HL-60 (cell line): ENCODE measurements around the gene PXDN.

Experiments used
- DNase-seq, 2 experiments: peaks; one replicate each; pipeline ENCODE4 v3.0.0-alpha.2; 2010 to 2020; ENCODE audit warnings: low read depth in 1 of 2, low spot score in 1 of 2
- H3K27ac ChIP-seq: fragments of 250-450 bp; sonication (Bioruptor Pico); replicated peaks from 2 replicates; pipeline ENCODE4 v1.5.1; 2020; ENCODE audit warnings: mild to moderate bottlenecking, moderate library complexity
- H3K27me3 ChIP-seq: fragments of 250-450 bp; sonication (Bioruptor Pico); 2 replicates; pipeline ENCODE4 v1.5.1; 2021; ENCODE audit warnings: mild to moderate bottlenecking, moderate library complexity; ENCODE audit not compliant: insufficient read depth, poor library complexity, severe bottlenecking
- H3K4me3 ChIP-seq: replicated peaks from 2 replicates; pipeline ENCODE4 v1.5.1; 2011; ENCODE audit warnings: mild to moderate bottlenecking, control low read depth, low read length; ENCODE audit not compliant: insufficient read depth
- GABPA ChIP-seq: IDR thresholded peaks from 2 replicates; pipeline ENCODE4 v1.6.1; 2012; ENCODE audit warnings: low read depth
- POLR2AphosphoS5 ChIP-seq: IDR thresholded peaks from 2 replicates; pipeline ENCODE4 v1.6.1; 2012; ENCODE audit warnings: low read depth
- SPI1 ChIP-seq: IDR thresholded peaks from 2 replicates; pipeline ENCODE4 v1.6.1; 2012; ENCODE audit warnings: low read depth, mild to moderate bottlenecking, borderline replicate concordance
- TF ChIP-seq, protein P1 (sequence below): IDR thresholded peaks from 2 replicates; pipeline ENCODE4 v1.6.1; 2012; ENCODE audit warnings: low read depth; ENCODE audit not compliant: insufficient replicate concordance
- TF ChIP-seq, protein P2 (sequence below): IDR thresholded peaks from one replicate; pipeline ENCODE4 v1.5.1; 2011; ENCODE audit warnings: low read length, control low read depth, inconsistent platforms; ENCODE audit not compliant: insufficient read depth

The PXDN gene

GRCh38 chr2:1614564-1614963 lies 129.8 kb downstream of the PXDN start:
- no peak for DNase-seq
- no peak overlapping the region for H3K27ac ChIP-seq
- TF ChIP-seq, protein P1, sequence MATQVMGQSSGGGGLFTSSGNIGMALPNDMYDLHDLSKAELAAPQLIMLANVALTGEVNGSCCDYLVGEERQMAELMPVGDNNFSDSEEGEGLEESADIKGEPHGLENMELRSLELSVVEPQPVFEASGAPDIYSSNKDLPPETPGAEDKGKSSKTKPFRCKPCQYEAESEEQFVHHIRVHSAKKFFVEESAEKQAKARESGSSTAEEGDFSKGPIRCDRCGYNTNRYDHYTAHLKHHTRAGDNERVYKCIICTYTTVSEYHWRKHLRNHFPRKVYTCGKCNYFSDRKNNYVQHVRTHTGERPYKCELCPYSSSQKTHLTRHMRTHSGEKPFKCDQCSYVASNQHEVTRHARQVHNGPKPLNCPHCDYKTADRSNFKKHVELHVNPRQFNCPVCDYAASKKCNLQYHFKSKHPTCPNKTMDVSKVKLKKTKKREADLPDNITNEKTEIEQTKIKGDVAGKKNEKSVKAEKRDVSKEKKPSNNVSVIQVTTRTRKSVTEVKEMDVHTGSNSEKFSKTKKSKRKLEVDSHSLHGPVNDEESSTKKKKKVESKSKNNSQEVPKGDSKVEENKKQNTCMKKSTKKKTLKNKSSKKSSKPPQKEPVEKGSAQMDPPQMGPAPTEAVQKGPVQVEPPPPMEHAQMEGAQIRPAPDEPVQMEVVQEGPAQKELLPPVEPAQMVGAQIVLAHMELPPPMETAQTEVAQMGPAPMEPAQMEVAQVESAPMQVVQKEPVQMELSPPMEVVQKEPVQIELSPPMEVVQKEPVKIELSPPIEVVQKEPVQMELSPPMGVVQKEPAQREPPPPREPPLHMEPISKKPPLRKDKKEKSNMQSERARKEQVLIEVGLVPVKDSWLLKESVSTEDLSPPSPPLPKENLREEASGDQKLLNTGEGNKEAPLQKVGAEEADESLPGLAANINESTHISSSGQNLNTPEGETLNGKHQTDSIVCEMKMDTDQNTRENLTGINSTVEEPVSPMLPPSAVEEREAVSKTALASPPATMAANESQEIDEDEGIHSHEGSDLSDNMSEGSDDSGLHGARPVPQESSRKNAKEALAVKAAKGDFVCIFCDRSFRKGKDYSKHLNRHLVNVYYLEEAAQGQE = no peak
- TF ChIP-seq SPI1 (no peak), GABPA (no peak), POLR2AphosphoS5 (no peak)
- TF ChIP-seq, protein P2, sequence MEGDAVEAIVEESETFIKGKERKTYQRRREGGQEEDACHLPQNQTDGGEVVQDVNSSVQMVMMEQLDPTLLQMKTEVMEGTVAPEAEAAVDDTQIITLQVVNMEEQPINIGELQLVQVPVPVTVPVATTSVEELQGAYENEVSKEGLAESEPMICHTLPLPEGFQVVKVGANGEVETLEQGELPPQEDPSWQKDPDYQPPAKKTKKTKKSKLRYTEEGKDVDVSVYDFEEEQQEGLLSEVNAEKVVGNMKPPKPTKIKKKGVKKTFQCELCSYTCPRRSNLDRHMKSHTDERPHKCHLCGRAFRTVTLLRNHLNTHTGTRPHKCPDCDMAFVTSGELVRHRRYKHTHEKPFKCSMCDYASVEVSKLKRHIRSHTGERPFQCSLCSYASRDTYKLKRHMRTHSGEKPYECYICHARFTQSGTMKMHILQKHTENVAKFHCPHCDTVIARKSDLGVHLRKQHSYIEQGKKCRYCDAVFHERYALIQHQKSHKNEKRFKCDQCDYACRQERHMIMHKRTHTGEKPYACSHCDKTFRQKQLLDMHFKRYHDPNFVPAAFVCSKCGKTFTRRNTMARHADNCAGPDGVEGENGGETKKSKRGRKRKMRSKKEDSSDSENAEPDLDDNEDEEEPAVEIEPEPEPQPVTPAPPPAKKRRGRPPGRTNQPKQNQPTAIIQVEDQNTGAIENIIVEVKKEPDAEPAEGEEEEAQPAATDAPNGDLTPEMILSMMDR = no peak
- no peaks in the 10 kb centered on the region for H3K27me3 ChIP-seq
- H3K4me3 ChIP-seq = no peak overlapping the region

DNA sequence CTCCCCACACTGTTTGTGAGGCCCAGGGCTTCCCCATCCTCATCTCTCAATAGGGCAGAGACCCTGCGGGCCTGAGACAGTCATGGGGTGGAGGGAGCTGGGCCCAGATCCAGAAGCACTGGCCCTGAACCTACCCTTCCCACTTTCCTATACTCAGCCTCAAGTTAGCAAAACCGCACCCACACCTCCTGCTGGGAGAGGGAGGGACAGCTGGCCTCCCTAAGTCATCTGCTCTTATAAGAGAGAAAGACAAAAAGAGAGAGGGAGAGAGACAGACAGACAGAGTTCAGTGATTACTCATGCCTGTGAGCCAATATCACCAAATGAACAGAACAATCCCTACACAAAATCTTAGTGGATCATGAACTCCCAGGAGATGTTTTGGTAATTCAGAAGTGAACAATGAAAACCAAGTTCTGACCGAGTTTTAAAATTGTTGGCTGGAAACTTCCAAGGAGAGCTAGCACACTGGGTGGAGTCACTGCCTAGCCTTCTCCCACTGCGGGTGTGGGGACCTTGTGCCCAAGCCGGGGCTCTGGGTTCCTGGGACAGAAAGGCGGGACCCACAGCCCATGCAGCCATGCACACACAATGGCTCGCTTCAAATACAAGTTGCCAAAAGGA lies 130.5 kb downstream of the PXDN start:
- Histone ChIP-seq H3K27me3 (no peaks in the 10 kb centered on the region), H3K4me3 (no peak overlapping the region), H3K27ac (no peak overlapping the region)
- DNase-seq = no peak
- TF ChIP-seq POLR2AphosphoS5 (no peak), GABPA (no peak)
- TF ChIP-seq, protein P1 = no peak

DNA sequence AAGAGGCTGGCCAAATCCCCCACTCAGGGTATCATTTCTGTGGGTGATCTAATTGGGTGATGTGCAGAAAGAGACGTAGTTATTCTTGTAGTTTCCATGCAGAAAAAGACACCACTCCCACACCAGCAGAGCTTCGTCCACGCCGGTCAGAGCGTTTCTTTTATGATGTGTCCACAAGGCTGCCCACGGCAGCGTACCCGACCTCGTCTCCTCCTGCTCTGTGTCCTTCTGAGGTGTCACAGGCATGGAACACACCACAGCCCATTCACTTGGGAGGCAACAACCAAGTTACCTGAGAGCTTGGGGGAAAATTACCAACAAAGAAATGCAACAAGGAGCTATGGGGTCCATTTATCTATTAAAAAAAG lies 131.3 kb downstream of the PXDN start:
- Histone ChIP-seq H3K27me3 (no peaks in the 10 kb centered on the region), H3K4me3 (no peak overlapping the region), H3K27ac (no peak overlapping the region)
- no peak for DNase-seq
- TF ChIP-seq, protein P1 = no peak
- TF ChIP-seq POLR2AphosphoS5 (no peak), SPI1 (no peak), GABPA (no peak)
- TF ChIP-seq, protein P2 = no peak
